DND-41 (cell line): ENCODE data around the gene PRSS38.

Experiments
- ATAC-seq: fragments of 200-7000 bp; cut with Tn5 transposase; 3 replicates; pipeline ENCODE4 v1.9.1; 2021; ENCODE audit warnings: low read depth; ENCODE audit not compliant: insufficient read depth
- DNase-seq: peaks from one replicate; pipeline ENCODE4 v3.0.0-alpha.2; 2020
- H2AFZ ChIP-seq: 2 replicates; pipeline ENCODE4 v1.6.0; 2012; ENCODE audit warnings: low read depth, low read length
- H3K27ac ChIP-seq: 2 replicates; pipeline ENCODE4 v1.5.1; 2012; ENCODE audit warnings: low read length, inconsistent platforms
- H3K27me3 ChIP-seq: fragments of 200-600 bp; sonication (generic); 2 replicates; pipeline ENCODE4 v1.6.0; 2012; ENCODE audit warnings: low read length, mild to moderate bottlenecking, inconsistent platforms; ENCODE audit not compliant: insufficient read depth, poor library complexity
- H3K36me3 ChIP-seq: 2 replicates; pipeline ENCODE4 v1.5.1; 2012; ENCODE audit warnings: low read length, inconsistent platforms; ENCODE audit not compliant: insufficient read depth
- H3K4me1 ChIP-seq: 2 replicates; pipeline ENCODE4 v1.5.1; 2012; ENCODE audit warnings: mild to moderate bottlenecking, low read length; ENCODE audit not compliant: insufficient read depth
- H3K4me2 ChIP-seq: 2 replicates; pipeline ENCODE4 v1.6.0; 2012; ENCODE audit warnings: mild to moderate bottlenecking, moderate library complexity, low read length, inconsistent platforms; ENCODE audit not compliant: insufficient read depth
- H3K4me3 ChIP-seq, 2 experiments: fragments of 200-600 bp in 1 of 2; shearing (Covaris generic) in 1 of 2; 2 replicates each; pipeline ENCODE4 v1.5.1; 2012 to 2016; ENCODE audit warnings: inconsistent platforms in 2 of 2, low read length in 2 of 2, mild to moderate bottlenecking in 2 of 2, low read depth in 1 of 2, moderate library complexity in 1 of 2
- H3K79me2 ChIP-seq: 2 replicates; pipeline ENCODE4 v1.6.0; 2012; ENCODE audit warnings: low read length, inconsistent platforms; ENCODE audit not compliant: insufficient read depth
- H3K9ac ChIP-seq: 2 replicates; pipeline ENCODE4 v1.6.0; 2012; ENCODE audit warnings: low read depth, mild to moderate bottlenecking, inconsistent platforms, low read length, moderate library complexity
- H3K9me3 ChIP-seq: 2 replicates; pipeline ENCODE4 v1.5.1; 2012; ENCODE audit warnings: low read length, moderate library complexity, mild to moderate bottlenecking, inconsistent platforms; ENCODE audit not compliant: insufficient read depth, severe bottlenecking
- H4K20me1 ChIP-seq: 2 replicates; pipeline ENCODE4 v1.6.0; 2012; ENCODE audit warnings: low read length; ENCODE audit not compliant: insufficient read depth
- EZH2 ChIP-seq: IDR thresholded peaks from 3 replicates; pipeline ENCODE4 v1.6.1; 2012; ENCODE audit warnings: borderline replicate concordance, low read depth, mild to moderate bottlenecking, moderate library complexity, low read length, inconsistent platforms; ENCODE audit not compliant: severe bottlenecking
- TF ChIP-seq, protein P1 (sequence below): IDR thresholded peaks from 2 replicates; pipeline ENCODE4 v1.5.1; 2012; ENCODE audit warnings: borderline replicate concordance, low read length, moderate library complexity, mild to moderate bottlenecking; ENCODE audit not compliant: poor library complexity, severe bottlenecking; ENCODE audit errors: extremely low read depth

Gene PRSS38

GRCh38 chr1:227774051-227774731, 41.3 kb upstream of the PRSS38 start:
- DNase-seq (no peak), ATAC-seq (no peak)
- Histone ChIP-seq H4K20me1 (peaks cover 4% of the 10 kb centered on the region; the same call in 1 of the 2 replicates), H2AFZ (no peak overlapping the region), H3K4me3 (no peak overlapping the region), H3K4me2 (no peak overlapping the region), H3K9me3 (no peaks in the 10 kb centered on the region), H3K27me3 (no peaks in the 10 kb centered on the region), H3K36me3 (peaks cover 63% of the 10 kb centered on the region), H3K79me2 (no peaks in the 10 kb centered on the region), H3K4me1 (no peaks in the 10 kb centered on the region), H3K9ac (no peak overlapping the region), H3K27ac (no peak overlapping the region)
- TF ChIP-seq EZH2: no peak
- TF ChIP-seq, protein P1, sequence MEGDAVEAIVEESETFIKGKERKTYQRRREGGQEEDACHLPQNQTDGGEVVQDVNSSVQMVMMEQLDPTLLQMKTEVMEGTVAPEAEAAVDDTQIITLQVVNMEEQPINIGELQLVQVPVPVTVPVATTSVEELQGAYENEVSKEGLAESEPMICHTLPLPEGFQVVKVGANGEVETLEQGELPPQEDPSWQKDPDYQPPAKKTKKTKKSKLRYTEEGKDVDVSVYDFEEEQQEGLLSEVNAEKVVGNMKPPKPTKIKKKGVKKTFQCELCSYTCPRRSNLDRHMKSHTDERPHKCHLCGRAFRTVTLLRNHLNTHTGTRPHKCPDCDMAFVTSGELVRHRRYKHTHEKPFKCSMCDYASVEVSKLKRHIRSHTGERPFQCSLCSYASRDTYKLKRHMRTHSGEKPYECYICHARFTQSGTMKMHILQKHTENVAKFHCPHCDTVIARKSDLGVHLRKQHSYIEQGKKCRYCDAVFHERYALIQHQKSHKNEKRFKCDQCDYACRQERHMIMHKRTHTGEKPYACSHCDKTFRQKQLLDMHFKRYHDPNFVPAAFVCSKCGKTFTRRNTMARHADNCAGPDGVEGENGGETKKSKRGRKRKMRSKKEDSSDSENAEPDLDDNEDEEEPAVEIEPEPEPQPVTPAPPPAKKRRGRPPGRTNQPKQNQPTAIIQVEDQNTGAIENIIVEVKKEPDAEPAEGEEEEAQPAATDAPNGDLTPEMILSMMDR: no peak

- Histone ChIP-seq H3K9me3 (no peaks in the 10 kb centered on the region), H3K79me2 (no peaks in the 10 kb centered on the region), H3K4me3 (no peak overlapping the region), H3K4me1 (no peaks in the 10 kb centered on the region), H3K27me3 (no peaks in the 10 kb centered on the region), H3K4me2 (no peak overlapping the region), H3K36me3 (peaks cover 63% of the 10 kb centered on the region), H4K20me1 (peaks cover 13% of the 10 kb centered on the region; the same call in 1 of the 2 replicates), H3K9ac (no peak overlapping the region), H3K27ac (no peak overlapping the region), H2AFZ (no peak overlapping the region)
- DNase-seq (no peak), ATAC-seq (no peak)
- TF ChIP-seq, protein P1: no peak
- TF ChIP-seq EZH2: no peak
Measured at GRCh38 chr1:227774821-227775661, 40.4 kb upstream of the PRSS38 start.

- Histone ChIP-seq H3K4me1 (no peaks in the 10 kb centered on the region), H3K4me3 (no peak overlapping the region), H3K9ac (no peak overlapping the region), H3K79me2 (no peaks in the 10 kb centered on the region), H3K36me3 (peaks cover 60% of the 10 kb centered on the region), H3K4me2 (no peak overlapping the region), H2AFZ (no peak overlapping the region), H3K9me3 (no peaks in the 10 kb centered on the region), H3K27ac (no peak overlapping the region), H3K27me3 (no peaks in the 10 kb centered on the region), H4K20me1 (peaks cover 13% of the 10 kb centered on the region; the same call in 1 of the 2 replicates)
- ATAC-seq (no peak), DNase-seq (no peak)
- TF ChIP-seq, protein P1: no peak
- no peak for TF ChIP-seq EZH2
Measured at GRCh38 chr1:227775841-227776240, 39.6 kb upstream of the PRSS38 start.
